Measurements from ENCODE around the gene ABCF2. TPM values are rescaled to one million over a fixed set of nuclear protein-coding genes. Genes with fewer than 3 reads are reported as not detected.

The ABCF2 gene
- total RNA-seq, 2 experiments from 2014 or later, result 48.1 to 56.2 TPM

DNA sequence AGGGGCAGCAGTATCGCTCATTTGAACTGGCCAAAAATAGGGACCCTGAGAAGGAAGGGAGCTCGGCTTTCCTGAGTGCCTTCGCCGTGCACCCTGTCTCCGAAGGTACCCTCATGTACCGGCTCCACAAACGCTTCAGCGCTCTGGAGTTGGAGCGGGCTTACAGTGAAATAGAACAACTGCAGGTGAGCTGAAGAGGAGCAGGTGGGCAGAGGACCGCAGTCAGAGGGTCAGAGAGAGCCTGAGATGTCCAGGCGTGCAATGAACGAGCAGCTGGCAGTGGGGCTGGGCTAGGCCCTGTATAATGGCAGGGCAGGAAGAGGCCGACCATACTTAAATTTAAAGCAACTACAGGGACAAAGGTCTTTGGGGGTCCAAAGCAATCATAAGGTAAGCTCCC lies 9.4 kb upstream of the ABCF2 start:
- Mint-ChIP-seq H3K36me3 (ENCODE audit: low read depth) (peaks cover 44% of the 10 kb centered on the region), H3K4me1 (ENCODE audit: low read depth) (peaks cover 27% of the 10 kb centered on the region), H3K27me3 (no peaks in the 10 kb centered on the region), H3K27ac (no peak overlapping the region), H3K4me3 (no peak overlapping the region), H3K9me3 (no peaks in the 10 kb centered on the region)
- DNase-seq (no peak), ATAC-seq (no peak)
- ChIA-PET POLR2A (interaction anchor here (1.4 to 2.2 kb wide), 2 partner anchors 9 to 14 kb away, joined by 6 to 7 read pairs; partner anchors contain the start of gene ABCF2), CTCF (interaction anchor here (0.7 to 6.4 kb wide), 4 partner anchors 7 to 15 kb away, joined by 3 to 68 read pairs (median 4); partner anchors contain the start of gene ABCF2)
- intact Hi-C loops (cut with micrococcal nuclease), result no loop called here
- TF ChIP-seq, protein P1, sequence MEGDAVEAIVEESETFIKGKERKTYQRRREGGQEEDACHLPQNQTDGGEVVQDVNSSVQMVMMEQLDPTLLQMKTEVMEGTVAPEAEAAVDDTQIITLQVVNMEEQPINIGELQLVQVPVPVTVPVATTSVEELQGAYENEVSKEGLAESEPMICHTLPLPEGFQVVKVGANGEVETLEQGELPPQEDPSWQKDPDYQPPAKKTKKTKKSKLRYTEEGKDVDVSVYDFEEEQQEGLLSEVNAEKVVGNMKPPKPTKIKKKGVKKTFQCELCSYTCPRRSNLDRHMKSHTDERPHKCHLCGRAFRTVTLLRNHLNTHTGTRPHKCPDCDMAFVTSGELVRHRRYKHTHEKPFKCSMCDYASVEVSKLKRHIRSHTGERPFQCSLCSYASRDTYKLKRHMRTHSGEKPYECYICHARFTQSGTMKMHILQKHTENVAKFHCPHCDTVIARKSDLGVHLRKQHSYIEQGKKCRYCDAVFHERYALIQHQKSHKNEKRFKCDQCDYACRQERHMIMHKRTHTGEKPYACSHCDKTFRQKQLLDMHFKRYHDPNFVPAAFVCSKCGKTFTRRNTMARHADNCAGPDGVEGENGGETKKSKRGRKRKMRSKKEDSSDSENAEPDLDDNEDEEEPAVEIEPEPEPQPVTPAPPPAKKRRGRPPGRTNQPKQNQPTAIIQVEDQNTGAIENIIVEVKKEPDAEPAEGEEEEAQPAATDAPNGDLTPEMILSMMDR (IDR thresholded peaks at IDR 0.05), result no peak

DNA sequence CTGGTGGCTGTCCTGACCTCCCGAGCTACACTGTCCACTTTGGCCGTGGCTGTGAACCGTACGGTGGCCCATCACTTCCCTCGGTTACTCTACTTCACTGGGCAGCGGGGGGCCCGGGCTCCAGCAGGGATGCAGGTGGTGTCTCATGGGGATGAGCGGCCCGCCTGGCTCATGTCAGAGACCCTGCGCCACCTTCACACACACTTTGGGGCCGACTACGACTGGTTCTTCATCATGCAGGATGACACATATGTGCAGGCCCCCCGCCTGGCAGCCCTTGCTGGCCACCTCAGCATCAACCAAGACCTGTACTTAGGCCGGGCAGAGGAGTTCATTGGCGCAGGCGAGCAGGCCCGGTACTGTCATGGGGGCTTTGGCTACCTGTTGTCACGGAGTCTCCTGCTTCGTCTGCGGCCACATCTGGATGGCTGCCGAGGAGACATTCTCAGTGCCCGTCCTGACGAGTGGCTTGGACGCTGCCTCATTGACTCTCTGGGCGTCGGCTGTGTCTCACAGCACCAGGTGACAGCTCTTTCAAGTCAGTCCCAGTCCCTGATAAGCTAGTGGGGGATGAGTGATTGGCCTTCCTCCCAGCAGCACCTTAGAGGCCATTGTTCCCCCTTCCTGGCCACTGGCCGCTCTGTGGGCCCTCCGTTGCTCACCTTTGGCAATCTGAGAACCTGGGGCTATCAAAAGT lies 8.2 kb upstream of the ABCF2 start:
- CTCF ChIA-PET, result interaction anchor here (0.7 to 6.4 kb wide), 4 partner anchors 8 to 75 kb away, joined by 3 to 68 read pairs (median 6); no protein-coding TSS in a partner anchor
- TF ChIP-seq, protein P1 (IDR thresholded peaks at IDR 0.05), result no peak
- intact Hi-C loops (cut with micrococcal nuclease), result no loop called here
- Mint-ChIP-seq H3K4me1 (ENCODE audit: low read depth) (peaks cover 27% of the 10 kb centered on the region), H3K4me3 (peak overlapping the region; percentile 100), H3K36me3 (ENCODE audit: low read depth) (peaks cover 44% of the 10 kb centered on the region), H3K27me3 (no peaks in the 10 kb centered on the region), H3K9me3 (no peaks in the 10 kb centered on the region), H3K27ac (no peak overlapping the region)
- no peak for ATAC-seq
- POLR2A ChIA-PET, result interaction anchor here (2.2 to 3.3 kb wide), 2 partner anchors 8 kb away, joined by 6 to 23 read pairs; partner anchors contain the start of gene ABCF2
- no peak for DNase-seq

DNA sequence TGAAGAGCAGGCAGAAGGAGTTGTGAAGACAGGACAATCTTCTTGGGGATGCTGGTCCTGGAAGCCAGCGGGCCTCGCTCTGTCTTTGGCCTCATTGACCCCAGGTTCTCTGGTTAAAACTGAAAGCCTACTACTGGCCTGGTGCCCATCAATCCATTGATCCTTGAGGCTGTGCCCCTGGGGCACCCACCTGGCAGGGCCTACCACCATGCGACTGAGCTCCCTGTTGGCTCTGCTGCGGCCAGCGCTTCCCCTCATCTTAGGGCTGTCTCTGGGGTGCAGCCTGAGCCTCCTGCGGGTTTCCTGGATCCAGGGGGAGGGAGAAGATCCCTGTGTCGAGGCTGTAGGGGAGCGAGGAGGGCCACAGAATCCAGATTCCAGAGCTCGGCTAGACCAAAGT lies 6.8 kb upstream of the ABCF2 start:
- ATAC-seq, result no peak
- Mint-ChIP-seq H3K4me1 (ENCODE audit: low read depth) (peaks cover 27% of the 10 kb centered on the region), H3K4me3 (peak overlapping the region; percentile 100), H3K27ac (peak overlapping the region; percentile 100), H3K27me3 (no peaks in the 10 kb centered on the region), H3K36me3 (ENCODE audit: low read depth) (peaks cover 40% of the 10 kb centered on the region), H3K9me3 (no peaks in the 10 kb centered on the region)
- ChIA-PET POLR2A (interaction anchor here (1.3 to 3.3 kb wide), 3 partner anchors 9 to 12 kb away, joined by 4 to 23 read pairs (median 9); no protein-coding TSS in a partner anchor), CTCF (interaction anchor here (1.1 to 6.4 kb wide), 5 partner anchors 10 to 76 kb away, joined by 3 to 68 read pairs (median 5); no protein-coding TSS in a partner anchor)
- intact Hi-C loops (cut with micrococcal nuclease), result no loop called here
- TF ChIP-seq, protein P1 (IDR thresholded peaks at IDR 0.05), result no peak
- DNase-seq, result no peak

DNA sequence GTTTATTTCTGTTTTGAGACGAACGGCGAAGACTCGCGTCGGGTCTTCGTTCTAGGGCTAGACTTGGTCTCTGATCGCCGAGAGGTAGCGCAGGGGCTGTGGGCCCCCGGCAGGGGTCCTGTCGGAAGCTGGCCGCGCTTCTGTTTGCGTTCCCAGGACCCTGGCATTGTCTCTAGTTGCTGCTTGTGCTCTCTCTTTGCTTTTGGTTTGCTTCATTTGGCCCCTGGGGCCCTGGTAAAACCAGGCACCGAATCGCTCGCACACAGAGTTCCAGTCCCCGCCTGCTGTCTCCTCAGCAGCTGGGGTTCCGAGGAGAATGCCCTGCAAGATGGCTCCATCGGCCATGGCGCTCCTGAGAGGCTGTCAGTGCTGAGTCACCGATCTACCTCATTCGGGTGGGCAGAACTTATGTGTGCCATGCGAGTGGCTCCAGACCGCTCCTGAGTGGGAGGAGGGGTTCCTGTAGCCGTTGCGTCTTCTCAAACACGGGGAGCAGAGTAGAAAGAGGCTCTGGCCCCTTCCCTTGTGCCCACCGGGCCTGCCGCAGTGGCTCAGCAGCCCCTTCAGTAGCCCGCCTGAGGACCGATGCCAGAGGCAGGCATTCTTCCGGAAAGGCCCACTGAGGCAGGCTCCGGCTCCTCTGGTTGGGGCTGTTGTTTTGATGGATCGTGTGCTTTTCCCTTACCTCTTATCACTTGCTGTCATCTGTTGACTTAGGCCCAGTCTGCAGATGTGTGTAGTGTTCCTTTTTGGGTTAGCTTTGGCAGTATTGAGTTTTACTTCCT lies 6.1 kb upstream of the ABCF2 start:
- TF ChIP-seq, protein P1 (IDR thresholded peaks at IDR 0.05), result no peak
- intact Hi-C loops (cut with micrococcal nuclease), result no loop called here
- CTCF ChIA-PET, result interaction anchor here (0.6 to 6.4 kb wide), 8 partner anchors 10 to 120 kb away, joined by 3 to 68 read pairs (median 4); no protein-coding TSS in a partner anchor
- H3K36me3 Mint-ChIP-seq (ENCODE audit: low read depth), result peaks cover 38% of the 10 kb centered on the region
- H3K27ac Mint-ChIP-seq, result peak overlapping the region; percentile 100
- ATAC-seq (peak; percentile 88), DNase-seq (peak; percentile 92)
- H3K4me1 Mint-ChIP-seq (ENCODE audit: low read depth), result peaks cover 29% of the 10 kb centered on the region
- peak overlapping the region; percentile 100 for H3K4me3 Mint-ChIP-seq
- no peaks in the 10 kb centered on the region for H3K27me3 Mint-ChIP-seq
- POLR2A ChIA-PET, result interaction anchor here (0.7 to 3.3 kb wide), 9 partner anchors 8 to 44 kb away, joined by 3 to 23 read pairs (median 3); no protein-coding TSS in a partner anchor
- H3K9me3 Mint-ChIP-seq, result no peaks in the 10 kb centered on the region
